ENCODE results near the gene SOBP.

Gene SOBP

DNA sequence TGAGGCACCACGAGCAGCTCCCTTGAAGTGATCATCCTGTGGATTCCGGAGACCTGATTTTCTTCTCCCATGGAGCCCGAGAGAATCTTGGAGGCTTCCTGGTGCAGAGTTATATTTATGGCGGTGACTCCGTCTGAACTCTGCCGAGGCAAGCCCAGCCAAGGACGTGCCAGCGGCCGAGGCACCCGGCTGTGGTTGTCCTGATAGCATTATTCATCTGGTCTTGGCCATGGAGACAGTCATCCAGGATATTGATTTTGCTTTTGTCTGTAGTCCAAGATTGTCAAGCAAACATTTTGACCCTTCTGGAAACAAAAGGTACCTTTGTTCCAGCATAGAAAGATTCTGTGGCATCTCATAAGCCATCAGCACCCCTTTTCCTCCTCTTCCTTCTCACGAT is 170.9 kb downstream of the SOBP start:
- H3K36me3 ChIP-seq: no peaks in the 10 kb centered on the region
- no peaks in the 10 kb centered on the region for H3K9me3 ChIP-seq
- TF ChIP-seq, protein P1, sequence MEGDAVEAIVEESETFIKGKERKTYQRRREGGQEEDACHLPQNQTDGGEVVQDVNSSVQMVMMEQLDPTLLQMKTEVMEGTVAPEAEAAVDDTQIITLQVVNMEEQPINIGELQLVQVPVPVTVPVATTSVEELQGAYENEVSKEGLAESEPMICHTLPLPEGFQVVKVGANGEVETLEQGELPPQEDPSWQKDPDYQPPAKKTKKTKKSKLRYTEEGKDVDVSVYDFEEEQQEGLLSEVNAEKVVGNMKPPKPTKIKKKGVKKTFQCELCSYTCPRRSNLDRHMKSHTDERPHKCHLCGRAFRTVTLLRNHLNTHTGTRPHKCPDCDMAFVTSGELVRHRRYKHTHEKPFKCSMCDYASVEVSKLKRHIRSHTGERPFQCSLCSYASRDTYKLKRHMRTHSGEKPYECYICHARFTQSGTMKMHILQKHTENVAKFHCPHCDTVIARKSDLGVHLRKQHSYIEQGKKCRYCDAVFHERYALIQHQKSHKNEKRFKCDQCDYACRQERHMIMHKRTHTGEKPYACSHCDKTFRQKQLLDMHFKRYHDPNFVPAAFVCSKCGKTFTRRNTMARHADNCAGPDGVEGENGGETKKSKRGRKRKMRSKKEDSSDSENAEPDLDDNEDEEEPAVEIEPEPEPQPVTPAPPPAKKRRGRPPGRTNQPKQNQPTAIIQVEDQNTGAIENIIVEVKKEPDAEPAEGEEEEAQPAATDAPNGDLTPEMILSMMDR (IDR thresholded peaks at IDR 0.05; ENCODE audit: low read depth, low read length): no peak
- H3K27me3 ChIP-seq: no peaks in the 10 kb centered on the region
- no peak for DNase-seq
- H3K4me3 ChIP-seq (ENCODE audit: low read depth, low read length): no peak overlapping the region
- H3K4me1 ChIP-seq: peaks cover 11% of the 10 kb centered on the region

- Histone ChIP-seq H3K4me1 (peaks cover 13% of the 10 kb centered on the region), H3K27me3 (no peaks in the 10 kb centered on the region), H3K36me3 (no peaks in the 10 kb centered on the region), H3K4me3 (ENCODE audit: low read depth, low read length) (no peak overlapping the region), H3K9me3 (no peaks in the 10 kb centered on the region)
- TF ChIP-seq, protein P1 (IDR thresholded peaks at IDR 0.05; ENCODE audit: low read depth, low read length): no peak
- no peak for DNase-seq
These were observed 171.4 kb downstream of the SOBP start for GRCh38 chr6:107661291-107661690.

DNA sequence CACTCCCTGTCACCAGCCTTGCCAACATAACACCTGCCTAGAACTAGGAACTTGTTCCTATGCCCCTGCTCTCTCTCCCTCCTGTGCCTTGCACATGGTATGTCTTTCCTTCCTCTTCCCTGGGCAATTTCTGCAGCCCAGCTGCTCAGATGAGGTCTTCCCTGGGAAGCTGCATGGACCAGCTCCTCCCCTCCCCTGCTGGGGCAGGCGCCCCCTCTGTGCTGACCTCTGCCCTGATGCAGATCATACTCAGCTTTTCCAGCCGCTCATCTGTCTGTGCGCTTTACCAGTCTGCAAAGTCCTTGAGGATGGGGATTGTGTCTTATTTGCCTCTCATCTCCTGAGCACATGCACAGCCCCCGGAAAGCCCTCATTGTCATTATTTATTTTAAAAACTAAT is 172.4 kb downstream of the SOBP start:
- TF ChIP-seq, protein P1 (IDR thresholded peaks at IDR 0.05; ENCODE audit: low read depth, low read length): no peak
- Histone ChIP-seq H3K9me3 (no peaks in the 10 kb centered on the region), H3K4me1 (peaks cover 19% of the 10 kb centered on the region), H3K36me3 (no peaks in the 10 kb centered on the region), H3K27me3 (no peaks in the 10 kb centered on the region), H3K4me3 (ENCODE audit: low read depth, low read length) (no peak overlapping the region)
- no peak for DNase-seq

GRCh38 chr6:107663308-107663707 is 173.4 kb downstream of the SOBP start:
- H3K4me1 ChIP-seq: peaks cover 23% of the 10 kb centered on the region
- no peaks in the 10 kb centered on the region for H3K36me3 ChIP-seq
- no peaks in the 10 kb centered on the region for H3K9me3 ChIP-seq
- no peaks in the 10 kb centered on the region for H3K27me3 ChIP-seq
- TF ChIP-seq, protein P1 (IDR thresholded peaks at IDR 0.05; ENCODE audit: low read depth, low read length): no peak
- no peak for DNase-seq
- H3K4me3 ChIP-seq (ENCODE audit: low read depth, low read length): no peak overlapping the region

- TF ChIP-seq, protein P1 (IDR thresholded peaks at IDR 0.05; ENCODE audit: low read depth, low read length): no peak
- DNase-seq: no peak
- H3K4me3 ChIP-seq (ENCODE audit: low read depth, low read length): no peak overlapping the region
These were observed 175.5 kb downstream of the SOBP start for GRCh38 chr6:107665382-107665781.

DNA sequence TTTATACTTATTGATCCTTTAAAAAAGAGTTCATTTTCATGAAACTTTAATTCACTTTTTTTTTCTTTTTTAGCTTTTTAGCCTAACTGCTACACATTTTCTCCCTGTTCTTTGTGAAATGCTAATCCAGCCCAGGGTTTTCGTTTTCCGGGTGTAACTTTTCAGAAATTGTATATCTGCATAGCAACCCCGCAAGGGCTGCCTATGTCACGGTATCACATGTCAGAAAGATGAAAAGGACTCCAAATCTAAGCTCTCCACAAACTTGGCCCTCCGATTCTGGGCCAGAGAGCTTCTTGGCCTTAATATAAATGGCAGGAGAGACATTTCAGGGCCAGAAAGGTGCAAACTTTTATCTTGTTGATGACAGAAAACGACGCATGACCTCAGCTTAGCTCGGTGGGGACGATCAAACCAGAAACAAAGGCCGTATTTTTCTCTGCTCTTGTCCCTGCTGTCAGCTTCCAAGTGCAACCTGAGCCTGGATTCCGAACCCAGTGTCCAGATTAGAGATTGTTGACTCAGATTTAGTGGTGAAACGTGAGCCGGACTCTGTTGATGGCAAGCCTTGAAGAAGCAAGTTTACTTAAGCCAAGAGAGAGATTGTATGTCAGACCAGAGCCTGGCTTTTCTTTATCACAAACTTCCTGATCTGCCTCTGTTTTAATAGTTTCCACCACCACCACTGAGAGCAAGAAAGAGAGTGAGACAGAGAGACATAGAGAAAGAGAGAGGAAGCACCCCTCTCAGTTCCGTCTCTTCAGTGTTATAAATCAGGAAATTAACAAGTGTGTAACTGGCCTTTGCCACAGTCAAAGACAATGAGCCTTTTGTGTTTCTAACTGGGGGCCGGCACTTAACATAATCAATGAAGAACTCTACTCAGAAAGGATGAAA is 176.4 kb downstream of the SOBP start:
- no peak for DNase-seq

More at GRCh38 chr6:107665382-107665781, 175.5 kb downstream of the SOBP start:
- Histone ChIP-seq H3K9me3 (no peaks in the 10 kb centered on the region), H3K27me3 (no peaks in the 10 kb centered on the region), H3K4me1 (peaks cover 29% of the 10 kb centered on the region), H3K36me3 (no peaks in the 10 kb centered on the region)

More for the DNA sequence above, 176.4 kb downstream of the SOBP start:
- no peaks in the 10 kb centered on the region for H3K27me3 ChIP-seq
- TF ChIP-seq, protein P1 (IDR thresholded peaks at IDR 0.05; ENCODE audit: low read depth, low read length): no peak
- H3K4me3 ChIP-seq (ENCODE audit: low read depth, low read length): no peak overlapping the region
- no peaks in the 10 kb centered on the region for H3K9me3 ChIP-seq
- H3K36me3 ChIP-seq: no peaks in the 10 kb centered on the region
- H3K4me1 ChIP-seq: peaks cover 37% of the 10 kb centered on the region
